ENCODE data around the gene APEH.

The APEH gene

GRCh38 chr3:49652218-49652902 lies 21.8 kb upstream of the APEH start:
- no peak for DNase-seq

GRCh38 chr3:49652903-49653415 lies 21.2 kb upstream of the APEH start:
- no peak for DNase-seq

- DNase-seq, result no peak
These were observed 20.5 kb upstream of the APEH start for GRCh38 chr3:49653621-49654020.

- DNase-seq, result no peak
These were observed 19.9 kb upstream of the APEH start for GRCh38 chr3:49654176-49654825.

GRCh38 chr3:49654955-49655556 lies 19.1 kb upstream of the APEH start:
- DNase-seq, result no peak

GRCh38 chr3:49655731-49656285 lies 18.3 kb upstream of the APEH start:
- no peak for DNase-seq

GRCh38 chr3:49656541-49657112 lies 17.5 kb upstream of the APEH start:
- DNase-seq, result no peak

- no peak for DNase-seq
These were observed 16.8 kb upstream of the APEH start for GRCh38 chr3:49657208-49657915.

- DNase-seq, result no peak
These were observed 15.4 kb upstream of the APEH start for GRCh38 chr3:49658711-49659110.

- peak; percentile 17 for DNase-seq
These were observed 14.4 kb upstream of the APEH start for GRCh38 chr3:49659756-49660155.

- no peak for DNase-seq
These were observed 12.9 kb upstream of the APEH start for GRCh38 chr3:49661281-49661680.

- DNase-seq, result no peak
These were observed 12.1 kb upstream of the APEH start for GRCh38 chr3:49662021-49662420.

GRCh38 chr3:49662720-49663413 lies 11.3 kb upstream of the APEH start:
- DNase-seq, result no peak

- DNase-seq, result no peak
These were observed 10.3 kb upstream of the APEH start for GRCh38 chr3:49663831-49664230.

GRCh38 chr3:49664300-49664699 lies 9.9 kb upstream of the APEH start:
- DNase-seq, result no peak

GRCh38 chr3:49665822-49666519 lies 8.2 kb upstream of the APEH start:
- DNase-seq, result no peak

GRCh38 chr3:49666592-49666991 lies 7.6 kb upstream of the APEH start:
- DNase-seq, result no peak

GRCh38 chr3:49667701-49668413 lies 6.3 kb upstream of the APEH start:
- no peak for DNase-seq

GRCh38 chr3:49668414-49668797 lies 5.7 kb upstream of the APEH start:
- no peak for DNase-seq

- DNase-seq, result no peak
These were observed 5.3 kb upstream of the APEH start for GRCh38 chr3:49668861-49669260.

GRCh38 chr3:49669352-49669751 lies 4.8 kb upstream of the APEH start:
- DNase-seq, result no peak
